Endometrial microvascular endothelial cells (primary cell): Measurements from ENCODE around the gene SPDYE16. TPM values are rescaled to one million over a fixed set of nuclear protein-coding genes. Genes with fewer than 3 reads are reported as not detected.
"Not testable (repeated sequence)": the region's sequence is repeated elsewhere in the genome, so short reads cannot be mapped to it uniquely, and the experiment has no call there.

ENCODE experiments used
- in situ Hi-C: cut with HindIII; loops from 2 replicates; pipeline ENCODE4 v1.10.0; 2017; ENCODE audit warnings: low sequenced_read_pairs, low pct_unique_long_range_greater_than_20kb; ENCODE audit errors: inconsistent ontology term
- total RNA-seq: library from RNA; depleted of rRNA; stranded (reverse); fragments of >200 nt; gene quantifications from one replicate; pipeline ENCODE4 v1.2.3, GENCODE V29; 2015; ENCODE audit errors: inconsistent ontology term

SPDYE16 gene
- not detected for total RNA-seq

GRCh38 chr7:76543197-76543596 is at the start of gene SPDYE16:
Gene SPDYE16 (minus strand): TSS chr7:76543297. CDS start chr7:76541459, 1,838 bp downstream.
- in situ Hi-C loops = not testable (repeated sequence)

- in situ Hi-C loops = not testable (repeated sequence)
Observed at GRCh38 chr7:76592694-76593093, 49.6 kb upstream of the SPDYE16 start.

- in situ Hi-C loops = not testable (repeated sequence)
Observed at GRCh38 chr7:76591602-76592304, 48.7 kb upstream of the SPDYE16 start.

- in situ Hi-C loops = not testable (repeated sequence)
Observed at GRCh38 chr7:76591033-76591432, 47.9 kb upstream of the SPDYE16 start.

- in situ Hi-C loops = not testable (repeated sequence)
Observed at GRCh38 chr7:76588586-76588985, 45.5 kb upstream of the SPDYE16 start.

GRCh38 chr7:76586585-76587315 is 43.7 kb upstream of the SPDYE16 start:
- in situ Hi-C loops = not testable (repeated sequence)

- in situ Hi-C loops = not testable (repeated sequence)
Observed at GRCh38 chr7:76583636-76584281, 40.7 kb upstream of the SPDYE16 start.

- in situ Hi-C loops = not testable (repeated sequence)
Observed at GRCh38 chr7:76582848-76583631, 39.9 kb upstream of the SPDYE16 start.

- in situ Hi-C loops = not testable (repeated sequence)
Observed at GRCh38 chr7:76575919-76576655, 33.0 kb upstream of the SPDYE16 start.

GRCh38 chr7:76575431-76575830 is 32.3 kb upstream of the SPDYE16 start:
- in situ Hi-C loops = not testable (repeated sequence)

- in situ Hi-C loops = not testable (repeated sequence)
Observed at GRCh38 chr7:76572296-76572695, 29.2 kb upstream of the SPDYE16 start.

- in situ Hi-C loops = not testable (repeated sequence)
Observed at GRCh38 chr7:76570324-76570775, 27.3 kb upstream of the SPDYE16 start.

- in situ Hi-C loops = not testable (repeated sequence)
Observed at GRCh38 chr7:76568742-76569141, 25.6 kb upstream of the SPDYE16 start.

GRCh38 chr7:76567753-76568152 is 24.7 kb upstream of the SPDYE16 start:
- in situ Hi-C loops = not testable (repeated sequence)

- in situ Hi-C loops = not testable (repeated sequence)
Observed at GRCh38 chr7:76567311-76567710, 24.2 kb upstream of the SPDYE16 start.

GRCh38 chr7:76565001-76565400 is 21.9 kb upstream of the SPDYE16 start:
- in situ Hi-C loops = not testable (repeated sequence)

GRCh38 chr7:76561342-76561741 is 18.2 kb upstream of the SPDYE16 start:
- in situ Hi-C loops = not testable (repeated sequence)

GRCh38 chr7:76560157-76560556 is 17.1 kb upstream of the SPDYE16 start:
- in situ Hi-C loops = not testable (repeated sequence)
